Activated CD4-positive, alpha-beta T cell treated with anti-CD3 and anti-CD28 coated beads for 36 hours (primary cell): Measurements from ENCODE around the gene SLC7A7. TPM values are rescaled to one million over a fixed set of nuclear protein-coding genes. Genes with fewer than 3 reads are reported as not detected.
"Not testable (repeated sequence)": the region's sequence is repeated elsewhere in the genome, so short reads cannot be mapped to it uniquely, and the experiment has no call there.

Experiments
- ATAC-seq: fragments of 200-7000 bp; cut with Tn5 transposase; one replicate; pipeline ENCODE4 v1.10.0; 2021; ENCODE audit warnings: mild to moderate bottlenecking, moderate library complexity
- CTCF ChIA-PET: fragments of 350-600 bp; sonication (Branson Sonifier 250); formaldehyde crosslinking; loops from one replicate; lab custom pipeline; 2021; ENCODE audit warnings: antibody characterized with exemption; lab: Charles Lee
- POLR2A ChIA-PET: fragments of 350-600 bp; sonication (Branson Sonifier 250); formaldehyde crosslinking; loops from one replicate; lab custom pipeline; 2021; ENCODE audit warnings: antibody characterized with exemption, inconsistent platforms; lab: Charles Lee
- DNase-seq: peaks from one replicate; pipeline ENCODE4 v3.0.0-alpha.2; 2020
- H3K27ac Mint-ChIP-seq: one replicate; pipeline ENCODE4 v1.8.0; 2021; ENCODE audit warnings: mixed read lengths
- H3K27me3 Mint-ChIP-seq: one replicate; pipeline ENCODE4 v1.8.0; 2021; ENCODE audit warnings: mixed read lengths
- H3K36me3 Mint-ChIP-seq: one replicate; pipeline ENCODE4 v1.8.0; 2021; ENCODE audit warnings: low read depth, mixed read lengths
- H3K4me1 Mint-ChIP-seq: one replicate; pipeline ENCODE4 v1.8.0; 2021; ENCODE audit warnings: mixed read lengths
- H3K4me3 Mint-ChIP-seq: one replicate; pipeline ENCODE4 v1.8.0; 2021; ENCODE audit warnings: mild to moderate bottlenecking, moderate library complexity, mixed read lengths
- H3K9me3 Mint-ChIP-seq: one replicate; pipeline ENCODE4 v1.8.0; 2021; ENCODE audit warnings: low read depth, mixed read lengths
- intact Hi-C, 2 experiments: fragments of 100-400 bp; cut with DNase I in 1 of 2; cut with micrococcal nuclease in 1 of 2; formaldehyde crosslinking; loops; one replicate each; pipeline versions ENCODE4 v1.14.2 to v1.15.1; 2022 to 2024; cut with DNase I, micrococcal nuclease
- total RNA-seq, 2 experiments: library from RNA; stranded (reverse); gene quantifications; one replicate each; pipeline ENCODE4 v1.2.3, GENCODE V29; 2021

Gene SLC7A7
- under 1 TPM; 0.50 to 0.72 TPM for total RNA-seq

- H3K36me3 Mint-ChIP-seq: no peaks in the 10 kb centered on the region
- DNase-seq: no peak
- H3K27ac Mint-ChIP-seq: no peak within 1 kb of the TSS
- peaks cover 19% of the 10 kb centered on the region for H3K4me1 Mint-ChIP-seq
- no peak within 1 kb of the TSS for H3K4me3 Mint-ChIP-seq
- peaks cover 2% of the 10 kb centered on the region for H3K27me3 Mint-ChIP-seq
- POLR2A ChIA-PET: no interaction called here
- intact Hi-C loops: no loop called here
- CTCF ChIA-PET: interaction anchor here (0.6 to 1.6 kb wide), 6 partner anchors 15 to 897 kb away, joined by 3 to 5 read pairs (median 3); partner anchors contain the start of gene DAD1
- H3K9me3 Mint-ChIP-seq: no peaks in the 10 kb centered on the region
- no peak for ATAC-seq
Measured at GRCh38 chr14:22814941-22815713, at the start of gene SLC7A7. Gene SLC7A7, minus strand, starts transcription at chr14:22815435. Its CDS starts 2,037 bp downstream, at chr14:22813398.

- H3K27ac Mint-ChIP-seq: no peak overlapping the region
Measured at GRCh38 chr14:22864979-22865378, 49.7 kb upstream of the SLC7A7 start.

GRCh38 chr14:22861651-22862050 lies 46.4 kb upstream of the SLC7A7 start:
- no peak overlapping the region for H3K27ac Mint-ChIP-seq
- intact Hi-C loops: no loop called here

More at GRCh38 chr14:22864979-22865378, 49.7 kb upstream of the SLC7A7 start:
- H3K36me3 Mint-ChIP-seq: no peaks in the 10 kb centered on the region
- intact Hi-C loops: no loop called here
- DNase-seq (no peak), ATAC-seq (no peak)
- H3K9me3 Mint-ChIP-seq: no peaks in the 10 kb centered on the region
- ChIA-PET CTCF (interaction anchor here (0.6 to 4.4 kb wide), 5 partner anchors 8 to 42 kb away, joined by 3 to 23 read pairs (median 5); no protein-coding TSS in a partner anchor), POLR2A (no interaction called here)
- peaks cover 13% of the 10 kb centered on the region for H3K4me1 Mint-ChIP-seq
- no peak overlapping the region for H3K4me3 Mint-ChIP-seq
- no peaks in the 10 kb centered on the region for H3K27me3 Mint-ChIP-seq

GRCh38 chr14:22860377-22860776 lies 45.1 kb upstream of the SLC7A7 start:
- H3K4me1 Mint-ChIP-seq: peaks cover 21% of the 10 kb centered on the region
- H3K27me3 Mint-ChIP-seq, POLR2A ChIA-PET, H3K9me3 Mint-ChIP-seq, H3K36me3 Mint-ChIP-seq, H3K27ac Mint-ChIP-seq, intact Hi-C loops, ATAC-seq, H3K4me3 Mint-ChIP-seq, DNase-seq: not testable (repeated sequence)
- CTCF ChIA-PET: interaction anchor here (0.6 to 1.1 kb wide), 3 partner anchors 18 to 300 kb away, joined by 3 to 6 read pairs (median 3); no protein-coding TSS in a partner anchor

More at GRCh38 chr14:22861651-22862050, 46.4 kb upstream of the SLC7A7 start:
- Mint-ChIP-seq H3K4me3 (no peak overlapping the region), H3K4me1 (peaks cover 25% of the 10 kb centered on the region), H3K9me3 (no peaks in the 10 kb centered on the region), H3K27me3 (peaks cover 3% of the 10 kb centered on the region), H3K36me3 (no peaks in the 10 kb centered on the region)
- CTCF ChIA-PET: interaction anchor here (0.7 to 4.4 kb wide), 7 partner anchors 9 to 291 kb away, joined by 3 to 23 read pairs (median 4); no protein-coding TSS in a partner anchor
- no peak for ATAC-seq
- POLR2A ChIA-PET: no interaction called here
- no peak for DNase-seq

- Mint-ChIP-seq H3K27ac (no peak overlapping the region), H3K36me3 (no peaks in the 10 kb centered on the region), H3K9me3 (no peaks in the 10 kb centered on the region), H3K4me1 (peaks cover 34% of the 10 kb centered on the region), H3K4me3 (no peak overlapping the region), H3K27me3 (peaks cover 9% of the 10 kb centered on the region)
- DNase-seq: no peak
- POLR2A ChIA-PET: no interaction called here
- CTCF ChIA-PET: interaction anchor here (1.3 to 6.6 kb wide), 3 partner anchors 23 to 285 kb away, joined by 3 to 87 read pairs (median 5); no protein-coding TSS in a partner anchor
- ATAC-seq: no peak
- intact Hi-C loops: loop anchor here in 1 of 2 experiments (10.0 kb wide), 1 partner anchor 942 kb away; no protein-coding TSS in a partner anchor
Measured at GRCh38 chr14:22856428-22856827, 41.2 kb upstream of the SLC7A7 start.

- Mint-ChIP-seq H3K9me3 (no peaks in the 10 kb centered on the region), H3K27ac (no peak overlapping the region), H3K4me1 (peaks cover 37% of the 10 kb centered on the region), H3K27me3 (peaks cover 9% of the 10 kb centered on the region), H3K36me3 (no peaks in the 10 kb centered on the region), H3K4me3 (no peak overlapping the region)
- CTCF ChIA-PET: interaction anchor here (0.6 to 8.0 kb wide), 30 partner anchors 10 to 1173 kb away, joined by 3 to 148 read pairs (median 5); partner anchors contain the start of genes LRP10, MRPL52, OXA1L and REM2
- POLR2A ChIA-PET: interaction anchor here (0.6 kb wide), 2 partner anchors 72 to 345 kb away, joined by 3 read pairs; no protein-coding TSS in a partner anchor
- ATAC-seq (peak; percentile 24), DNase-seq (no peak)
- intact Hi-C loops: loop anchor here (5.0 to 10.0 kb wide), 5 partner anchors 88 to 940 kb away; partner anchors contain the start of genes DAD1 (in 2 of the 2) and OXA1L (in 1 of the 2)
Measured at GRCh38 chr14:22854963-22855724, 39.9 kb upstream of the SLC7A7 start.

GRCh38 chr14:22854296-22854695 lies 39.1 kb upstream of the SLC7A7 start:
- ATAC-seq, H3K36me3 Mint-ChIP-seq, H3K27ac Mint-ChIP-seq, DNase-seq, POLR2A ChIA-PET, H3K4me3 Mint-ChIP-seq, H3K27me3 Mint-ChIP-seq, H3K9me3 Mint-ChIP-seq: not testable (repeated sequence)
- peaks cover 37% of the 10 kb centered on the region for H3K4me1 Mint-ChIP-seq
- CTCF ChIA-PET: interaction anchor here (0.6 to 8.0 kb wide), 32 partner anchors 11 to 1400 kb away, joined by 3 to 148 read pairs (median 4); partner anchors contain the start of genes LRP10, MRPL52, OXA1L and REM2
- intact Hi-C loops: loop anchor here (5.0 to 10.0 kb wide), 5 partner anchors 87 to 939 kb away; partner anchors contain the start of genes DAD1 (in 2 of the 2) and OXA1L (in 1 of the 2)

- intact Hi-C loops: loop anchor here (1.0 to 10.0 kb wide), 11 partner anchors 30 to 938 kb away; partner anchors contain the start of genes DAD1 (in 2 of the 2) and OXA1L (in 2 of the 2)
- H3K36me3 Mint-ChIP-seq: no peaks in the 10 kb centered on the region
- H3K27ac Mint-ChIP-seq: peak overlapping the region; percentile 81
- peaks cover 26% of the 10 kb centered on the region for H3K4me1 Mint-ChIP-seq
- ChIA-PET CTCF (interaction anchor here (0.5 to 8.0 kb wide), 43 partner anchors 9 to 1398 kb away, joined by 3 to 148 read pairs (median 4); partner anchors contain the start of genes DAD1, LRP10, MMP14 and MRPL52), POLR2A (no interaction called here)
- peak; percentile 82 for ATAC-seq
- peak overlapping the region; percentile 69 for H3K4me3 Mint-ChIP-seq
- DNase-seq: peak; percentile 94
- H3K27me3 Mint-ChIP-seq: peaks cover 7% of the 10 kb centered on the region
- H3K9me3 Mint-ChIP-seq: no peaks in the 10 kb centered on the region
Measured at GRCh38 chr14:22852940-22853767, 37.9 kb upstream of the SLC7A7 start.

GRCh38 chr14:22852599-22852939 lies 37.3 kb upstream of the SLC7A7 start:
- Mint-ChIP-seq H3K4me3 (peak overlapping the region; percentile 69), H3K27me3 (peaks cover 6% of the 10 kb centered on the region), H3K27ac (peak overlapping the region; percentile 81), H3K4me1 (peaks cover 23% of the 10 kb centered on the region), H3K9me3 (no peaks in the 10 kb centered on the region), H3K36me3 (no peaks in the 10 kb centered on the region)
- intact Hi-C loops: loop anchor here (2.0 to 10.0 kb wide), 6 partner anchors 85 to 938 kb away; partner anchors contain the start of genes DAD1 (in 2 of the 2) and OXA1L (in 1 of the 2)
- ATAC-seq (no peak), DNase-seq (no peak)
- ChIA-PET CTCF (interaction anchor here (0.5 to 8.0 kb wide), 29 partner anchors 9 to 996 kb away, joined by 3 to 148 read pairs (median 4); partner anchors contain the start of genes DAD1, MMP14, MRPL52 and REM2), POLR2A (no interaction called here)

GRCh38 chr14:22852178-22852577 lies 36.9 kb upstream of the SLC7A7 start:
- H3K4me1 Mint-ChIP-seq: peaks cover 19% of the 10 kb centered on the region
- H3K36me3 Mint-ChIP-seq, H3K9me3 Mint-ChIP-seq, POLR2A ChIA-PET, DNase-seq, H3K27me3 Mint-ChIP-seq, H3K4me3 Mint-ChIP-seq, ATAC-seq, H3K27ac Mint-ChIP-seq: not testable (repeated sequence)
- CTCF ChIA-PET: interaction anchor here (0.5 to 8.0 kb wide), 25 partner anchors 11 to 996 kb away, joined by 3 to 148 read pairs (median 4); partner anchors contain the start of genes DAD1, MMP14, MRPL52 and REM2
- intact Hi-C loops: loop anchor here (2.0 to 10.0 kb wide), 6 partner anchors 85 to 937 kb away; partner anchors contain the start of genes DAD1 (in 2 of the 2) and OXA1L (in 1 of the 2)
